LNCaP clone FGC (cell line): ENCODE results near the gene LRRC23.
A peak's percentile ranks its signal among the peaks of the same experiment; 100 is the strongest.

ENCODE experiments used
- DNase-seq: peaks from one replicate; pipeline ENCODE4 v3.0.0-alpha.2; 2011; ENCODE audit warnings: low read depth
- H3K4me3 ChIP-seq: 2 replicates; pipeline ENCODE4 v1.5.1; 2011; ENCODE audit warnings: mild to moderate bottlenecking, low read depth, low read length, control low read depth
- CTCF ChIP-seq: IDR thresholded peaks from 2 replicates; pipeline ENCODE4 v1.5.1; 2012; ENCODE audit warnings: mild to moderate bottlenecking; ENCODE audit not compliant: control insufficient read depth, insufficient read depth; ENCODE audit errors: extremely low read depth

The LRRC23 gene

GRCh38 chr12:6912164-6912935 lies 7.7 kb downstream of the LRRC23 start:
- H3K4me3 ChIP-seq, result no peak overlapping the region
- TF ChIP-seq CTCF, result no peak
- DNase-seq, result no peak

GRCh38 chr12:6914246-6914946 lies 9.8 kb downstream of the LRRC23 start, which contains the start of gene ENO2:
Gene ENO2, plus strand, starts transcription at chr12:6914580. Its CDS starts 1,253 bp downstream, at chr12:6915833.
- peak within 1 kb of the TSS; percentile 60 for H3K4me3 ChIP-seq
- no peak for TF ChIP-seq CTCF
- DNase-seq, result no peak

- peak overlapping the region; percentile 60 for H3K4me3 ChIP-seq
Observed at GRCh38 chr12:6914947-6915788, 10.5 kb downstream of the LRRC23 start.

GRCh38 chr12:6915789-6916285 lies 11.2 kb downstream of the LRRC23 start:
- TF ChIP-seq CTCF, result no peak
- H3K4me3 ChIP-seq, result no peak overlapping the region
- no peak for DNase-seq

More at GRCh38 chr12:6914947-6915788, 10.5 kb downstream of the LRRC23 start:
- no peak for TF ChIP-seq CTCF
- DNase-seq, result no peak

GRCh38 chr12:6916426-6917200 lies 12.0 kb downstream of the LRRC23 start:
- DNase-seq, result no peak
- H3K4me3 ChIP-seq, result no peak overlapping the region
- no peak for TF ChIP-seq CTCF
